Measurements from ENCODE around the gene SPRED2.
A peak's percentile ranks its signal among the peaks of the same experiment; 100 is the strongest.
"Not testable (repeated sequence)": the region's sequence is repeated elsewhere in the genome, so short reads cannot be mapped to it uniquely, and the experiment has no call there.

The SPRED2 gene

DNA sequence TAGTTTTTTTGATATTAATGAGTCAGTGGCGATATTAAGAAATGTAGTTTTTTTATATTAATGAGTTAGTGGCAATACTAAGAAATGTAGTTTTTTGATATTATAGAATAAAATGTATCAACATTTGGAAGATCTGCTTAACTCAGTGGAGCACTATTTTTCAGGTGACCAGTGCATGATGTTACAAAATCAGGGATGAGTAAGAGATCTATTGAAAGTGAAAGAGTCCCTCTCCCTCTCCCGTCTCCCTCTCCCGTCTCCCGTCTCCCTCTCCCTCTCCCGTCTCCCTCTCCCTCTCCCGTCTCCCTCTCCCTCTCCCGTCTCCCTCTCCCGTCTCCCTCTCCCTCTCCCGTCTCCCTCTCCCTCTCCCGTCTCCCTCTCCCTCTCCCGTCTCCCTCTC is 94.5 kb downstream of the SPRED2 start:
- DNase-seq: not testable (repeated sequence)

DNA sequence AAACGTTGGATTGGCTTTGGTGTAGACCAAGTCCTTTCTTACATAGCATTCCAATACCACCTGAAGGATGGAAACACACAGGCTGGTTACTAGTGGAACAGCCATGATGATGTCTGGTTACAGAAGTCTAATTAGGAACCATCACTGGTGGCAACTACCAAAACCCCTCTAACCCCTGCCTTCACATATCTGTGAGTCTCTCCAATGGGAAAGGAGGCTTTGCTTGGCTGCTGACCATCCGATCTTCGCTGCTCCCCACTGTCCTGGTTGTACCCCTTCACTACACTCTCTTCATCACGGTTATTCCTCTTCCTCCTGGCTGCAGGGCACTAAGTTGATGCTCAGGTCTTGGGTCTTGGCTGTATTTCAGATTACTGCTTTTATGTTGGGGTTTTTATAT is 97.7 kb downstream of the SPRED2 start:
- DNase-seq: no peak

DNA sequence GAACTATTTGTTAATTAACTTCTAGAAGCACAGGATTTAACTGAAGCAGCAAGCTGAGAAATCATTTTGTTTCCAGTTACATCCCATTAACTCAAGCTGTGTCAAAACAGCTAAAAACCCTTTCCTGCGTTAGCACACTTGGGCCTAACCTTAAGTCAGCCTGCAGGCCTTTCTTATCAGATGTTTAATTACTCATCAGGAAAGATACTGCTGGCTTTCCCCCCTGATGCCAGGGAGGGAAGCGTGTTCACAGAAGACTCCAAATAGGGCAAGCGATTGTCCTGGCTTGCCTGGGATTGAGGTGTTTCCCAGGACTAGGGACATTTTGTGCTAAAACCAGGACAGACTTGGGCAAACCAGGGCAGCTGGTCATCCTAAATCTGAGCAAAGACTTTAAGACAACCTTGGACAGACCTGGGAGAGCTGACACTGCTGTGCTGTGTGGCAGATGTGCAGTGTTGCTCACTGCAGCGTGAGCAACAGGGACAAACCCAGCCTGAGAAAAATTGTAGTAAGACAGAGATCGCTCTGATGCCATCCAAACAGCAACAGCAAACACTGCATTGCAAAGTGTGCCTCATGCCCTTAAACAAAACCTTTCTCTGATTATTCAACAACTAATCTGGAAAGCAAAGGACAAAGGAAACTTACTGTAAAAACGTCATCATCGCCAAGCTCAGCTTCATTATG is 100.9 kb downstream of the SPRED2 start:
- DNase-seq: no peak

DNA sequence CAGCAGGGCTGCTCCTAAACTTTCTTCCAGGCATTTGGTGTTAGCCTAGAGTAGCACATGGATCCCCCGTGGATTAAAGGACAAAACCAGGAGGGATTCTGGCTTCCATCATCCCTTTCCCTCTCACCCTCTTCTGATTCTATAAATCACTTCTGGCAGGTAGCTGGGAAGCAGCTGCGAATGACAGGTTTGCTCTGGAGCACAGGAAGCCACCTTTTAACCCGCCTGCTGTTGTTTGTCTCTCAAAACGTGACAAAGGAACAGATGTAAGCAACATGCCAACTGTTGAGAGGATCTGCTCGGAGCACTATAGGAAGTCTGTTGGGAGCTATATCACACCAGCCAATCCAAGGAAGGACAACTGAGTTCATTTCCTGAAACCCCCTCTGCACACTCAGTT is 102.9 kb downstream of the SPRED2 start:
- DNase-seq: peak; percentile 62

DNA sequence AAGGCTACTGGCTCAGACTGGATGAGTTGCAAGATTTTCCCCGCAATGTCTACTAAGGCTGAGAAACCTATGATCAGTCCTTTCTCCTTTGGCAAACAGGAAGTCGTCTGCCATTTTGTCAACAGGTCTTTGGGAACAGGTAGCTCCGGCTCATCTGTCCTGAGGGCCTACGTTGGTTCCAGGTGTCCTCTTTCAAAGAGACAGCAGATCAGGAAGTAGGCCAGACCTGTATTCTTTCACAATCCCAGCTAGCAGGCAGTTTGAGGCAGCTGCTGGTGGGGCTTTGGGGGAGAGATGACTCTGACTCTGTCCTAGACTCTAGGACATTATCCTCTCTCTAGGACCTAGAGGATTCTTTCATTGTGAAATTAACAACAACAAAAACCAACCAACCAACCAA is 106.1 kb downstream of the SPRED2 start:
- peak; percentile 80 for DNase-seq

DNA sequence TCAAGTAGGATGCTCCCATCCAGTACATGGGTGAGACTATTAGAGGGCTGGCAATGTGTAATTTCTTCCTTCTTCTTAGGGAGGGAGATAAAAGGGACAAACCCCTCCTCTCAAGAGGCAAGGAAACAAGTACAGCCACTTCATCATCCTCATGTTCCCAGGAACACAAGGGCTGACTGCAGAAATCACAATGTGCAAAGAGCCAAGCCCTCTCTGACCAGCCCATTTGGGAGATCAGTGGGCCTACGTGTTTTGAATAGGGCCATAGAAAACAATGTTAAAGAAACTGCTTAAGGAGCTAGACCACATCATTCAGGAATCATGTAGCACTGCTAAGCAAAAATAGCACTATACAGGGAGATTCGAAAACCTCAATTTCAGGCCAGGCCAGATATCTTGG is 107.3 kb downstream of the SPRED2 start:
- no peak for DNase-seq

DNA sequence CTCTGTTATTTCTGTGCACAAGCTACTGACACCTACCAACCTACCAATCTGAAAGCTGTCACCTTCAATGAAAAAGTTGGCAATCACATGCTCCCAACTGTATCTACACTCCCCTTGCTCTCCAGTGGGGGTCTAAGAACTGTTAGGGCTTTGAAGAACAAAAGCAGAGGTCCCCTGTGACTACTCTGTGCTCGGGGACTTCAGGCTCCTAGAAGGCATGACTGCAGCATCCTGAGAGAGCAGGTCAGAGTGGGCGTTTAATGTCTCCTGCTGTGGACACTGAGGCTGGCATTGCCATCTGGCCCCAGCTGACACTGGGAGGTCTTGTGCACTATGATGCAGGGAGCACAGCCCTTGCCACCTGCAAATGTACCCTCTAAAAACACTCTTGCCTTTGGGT is 111.5 kb downstream of the SPRED2 start:
- no peak for DNase-seq

DNA sequence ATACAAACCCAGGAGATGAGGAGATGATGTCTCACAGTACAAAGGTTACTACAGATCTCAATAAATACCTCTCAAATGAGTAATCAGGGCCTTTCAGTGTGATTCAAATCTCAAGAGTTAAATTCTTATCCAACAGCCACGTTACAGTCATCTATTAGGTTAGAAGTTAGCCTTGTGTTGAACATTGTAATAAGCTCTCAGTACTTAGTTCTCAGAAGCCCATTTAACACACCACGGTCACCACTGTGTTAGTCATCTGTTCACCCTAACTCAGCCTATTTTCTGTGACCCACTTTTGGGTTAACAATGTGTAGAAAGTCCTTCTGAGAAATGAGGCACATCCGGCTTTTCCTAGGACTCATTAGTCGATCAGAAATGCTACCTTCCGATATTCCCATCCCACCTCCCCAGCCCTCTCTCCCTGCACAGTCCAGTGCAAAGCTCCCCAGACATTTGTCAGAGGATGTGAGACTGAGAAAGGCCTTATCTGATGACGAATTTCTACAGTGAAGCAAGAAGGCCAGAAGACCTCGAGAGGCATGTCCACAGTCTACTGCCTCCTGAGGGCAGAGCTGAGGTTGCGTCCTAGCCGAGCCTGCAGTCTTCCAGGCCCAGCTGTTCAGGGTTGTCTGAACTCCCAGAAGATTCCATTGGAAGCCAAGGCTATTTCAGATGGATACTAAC is 112.2 kb downstream of the SPRED2 start:
- DNase-seq: peak; percentile 27

DNA sequence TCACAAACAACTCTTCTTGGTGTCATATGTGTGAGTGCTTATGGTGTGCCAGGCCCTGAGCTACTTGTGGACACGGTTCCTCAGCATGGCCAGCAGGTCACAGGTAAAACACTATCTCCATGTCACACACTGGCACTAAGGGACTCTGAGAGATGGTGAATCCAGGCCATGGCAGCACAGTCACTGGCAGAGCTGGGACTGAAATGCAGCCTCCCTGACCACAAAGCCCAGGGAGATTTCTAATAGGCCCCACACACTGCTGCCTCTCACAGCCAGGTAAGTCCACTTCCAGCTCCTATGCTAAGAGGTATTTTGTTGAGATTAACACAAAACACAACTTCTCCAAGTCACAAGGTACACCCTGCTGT is 112.7 kb downstream of the SPRED2 start:
- no peak for DNase-seq

DNA sequence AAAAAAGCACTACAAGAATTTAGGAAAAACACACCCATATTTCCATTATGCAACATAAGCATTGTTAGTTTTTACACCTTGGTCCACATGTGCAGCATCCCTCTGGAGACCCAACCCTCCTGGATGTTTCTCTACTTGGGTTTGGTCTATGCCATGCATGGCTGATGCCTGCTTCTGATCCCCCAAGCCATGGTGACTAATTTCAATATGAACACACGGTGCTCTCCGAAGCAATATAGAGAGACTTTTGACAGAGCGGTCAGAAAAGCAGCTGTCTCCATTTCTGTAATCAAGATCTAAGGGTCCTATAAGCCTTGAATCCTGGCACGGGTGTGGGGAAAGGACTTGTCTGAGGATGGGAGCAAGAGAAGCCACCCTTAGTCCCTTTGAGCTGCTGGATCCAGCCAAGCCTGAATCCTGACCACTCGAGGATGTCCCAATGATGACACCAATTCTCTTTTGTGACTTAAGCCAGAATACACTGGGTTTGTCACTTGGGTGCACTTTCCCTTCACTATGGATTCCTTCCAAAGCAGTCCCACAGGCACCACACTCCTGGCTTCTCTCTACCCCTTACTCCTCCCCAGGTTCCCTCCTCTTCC is 113.2 kb downstream of the SPRED2 start:
- no peak for DNase-seq

DNA sequence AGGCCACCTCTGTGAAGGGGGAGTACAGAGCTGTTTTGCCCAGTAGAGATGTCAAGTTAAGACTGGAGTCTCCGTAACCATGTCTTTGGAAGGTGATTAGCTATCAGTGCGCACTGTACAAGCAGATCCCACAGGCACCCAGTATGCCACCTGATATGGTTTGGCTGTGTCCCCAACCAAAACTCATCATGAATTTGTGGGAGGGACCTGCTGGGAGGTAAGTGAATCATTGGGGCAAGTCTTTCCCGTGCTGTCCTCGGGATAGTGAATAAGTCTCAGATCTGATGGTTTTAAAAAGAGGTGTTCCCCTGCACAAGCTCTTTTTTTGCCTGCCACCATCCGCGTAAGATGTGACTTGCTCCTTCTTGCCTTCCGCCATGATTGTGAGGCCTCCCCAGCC is 114.6 kb downstream of the SPRED2 start:
- DNase-seq: no peak

DNA sequence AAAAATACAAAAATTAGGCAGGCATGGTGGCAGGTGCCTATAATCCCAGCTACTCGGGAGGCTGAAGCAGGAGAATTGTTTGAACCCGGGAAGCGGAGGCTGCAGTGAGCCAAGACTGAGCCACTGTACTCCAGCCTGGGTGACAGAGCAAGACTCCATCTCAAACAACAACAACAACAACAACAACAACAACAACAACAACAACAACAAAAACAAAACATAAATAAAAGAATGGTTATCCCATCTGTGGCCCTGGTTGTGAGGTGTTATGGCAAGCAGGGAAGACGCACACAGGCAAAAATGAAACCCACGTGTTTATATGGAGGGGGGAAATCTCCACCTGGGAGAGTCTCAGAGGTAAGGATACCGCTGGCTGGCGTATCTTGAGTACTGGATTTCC is 115.0 kb downstream of the SPRED2 start:
- not testable (repeated sequence) for DNase-seq

DNA sequence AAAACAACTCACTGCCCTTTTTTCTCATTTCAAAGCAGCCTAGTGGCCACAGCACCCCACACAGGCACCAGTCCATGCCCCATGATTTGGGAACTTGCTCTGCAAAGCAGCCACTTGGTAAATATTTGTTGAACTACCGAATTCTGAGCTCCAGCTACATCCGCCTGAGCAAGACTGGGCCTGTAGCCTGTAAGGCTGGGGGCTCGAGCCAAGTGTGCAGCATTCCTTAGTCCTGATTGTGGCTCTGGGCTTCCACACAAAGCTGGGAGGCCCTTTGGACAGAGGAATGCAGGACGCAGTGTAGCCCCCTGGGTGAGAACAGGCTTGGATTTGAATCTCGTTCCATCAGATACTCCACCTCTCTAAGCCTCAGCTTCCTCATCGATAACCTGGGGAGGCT is 116.3 kb downstream of the SPRED2 start:
- no peak for DNase-seq

DNA sequence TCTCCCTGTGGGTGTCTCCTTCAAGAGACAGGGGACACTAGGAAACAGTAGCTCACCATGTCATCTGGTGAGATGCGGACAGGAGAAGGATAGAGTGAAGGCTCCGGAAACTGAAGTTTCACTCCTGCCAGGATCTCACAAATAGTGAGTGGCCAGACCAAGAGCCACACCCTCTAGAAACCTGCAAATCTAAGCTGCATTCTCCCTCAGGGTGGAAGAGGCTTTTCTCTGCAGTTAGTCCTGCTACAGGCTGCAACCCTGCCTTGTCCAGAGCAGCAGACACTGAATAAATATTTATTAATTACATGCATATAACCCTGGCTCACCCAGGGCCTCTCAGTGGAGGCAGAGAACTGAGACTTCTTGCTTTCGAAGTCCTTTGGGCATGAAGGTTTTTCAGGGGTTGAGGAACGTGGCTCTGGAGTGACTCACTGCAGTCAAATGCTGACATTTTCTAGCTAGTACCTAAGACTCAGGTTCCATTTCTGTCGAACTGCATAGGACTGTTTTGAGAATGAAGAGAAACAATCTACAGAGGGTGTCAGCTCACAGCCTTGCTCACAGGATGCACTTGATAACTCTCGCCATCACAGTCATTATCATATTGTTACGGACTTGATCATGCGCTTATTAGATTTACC is 117.5 kb downstream of the SPRED2 start:
- no peak for DNase-seq

DNA sequence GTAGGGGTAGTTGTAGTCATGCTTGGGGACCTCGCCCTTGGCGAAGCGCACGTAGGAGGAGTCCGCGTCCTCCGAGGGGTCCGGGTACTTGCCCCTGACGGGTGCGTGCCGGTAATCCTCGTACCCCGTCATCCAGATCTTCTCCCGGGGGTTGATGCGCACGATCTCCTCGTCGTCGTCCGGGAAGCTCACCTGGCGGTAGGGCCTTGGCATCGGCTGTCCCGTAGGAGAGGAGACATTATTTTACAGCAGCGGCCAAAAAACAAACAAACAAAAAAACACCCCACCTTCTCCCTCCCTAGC is 118.5 kb downstream of the SPRED2 start:
- no peak for DNase-seq

DNA sequence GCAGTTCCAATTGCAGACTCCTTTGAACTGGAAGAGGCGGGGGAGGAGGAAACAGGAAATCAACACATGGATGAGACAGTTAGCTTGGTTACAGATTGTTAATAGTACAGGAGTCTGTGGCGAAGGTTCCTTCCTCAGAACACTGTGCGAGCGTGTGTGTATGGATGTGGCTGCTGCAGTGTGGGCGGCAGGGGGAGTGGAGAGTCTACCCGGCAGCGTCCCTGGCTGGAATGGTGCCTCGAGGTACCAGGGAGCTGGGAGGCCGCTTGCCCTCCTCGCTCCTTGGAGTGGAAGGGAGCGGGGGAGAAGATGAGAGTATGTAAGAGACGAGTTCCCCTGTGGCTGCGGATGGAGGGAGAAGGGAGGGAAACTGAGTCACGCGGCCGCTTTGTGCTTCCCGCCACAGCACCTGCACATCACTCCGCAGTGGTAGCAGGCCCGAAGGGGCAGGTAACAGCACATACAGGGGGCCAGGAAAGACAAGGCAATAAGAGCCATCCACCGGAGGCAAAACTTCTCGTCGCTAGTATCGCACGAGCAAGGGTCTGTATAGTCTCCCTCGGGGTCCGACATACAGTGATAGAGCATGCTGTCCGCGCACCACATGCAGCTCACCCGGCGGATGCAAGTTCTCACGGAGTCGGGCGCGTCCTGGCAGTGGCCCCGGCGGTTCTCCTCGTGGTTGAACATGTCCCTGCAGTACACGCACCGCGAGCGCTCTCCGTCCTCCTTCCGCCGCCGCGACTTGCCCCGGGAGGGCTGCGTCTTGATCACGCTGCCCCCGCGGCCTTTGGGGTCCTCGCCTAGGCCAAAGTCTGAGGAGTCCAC is 119.1 kb downstream of the SPRED2 start:
- DNase-seq: no peak

DNA sequence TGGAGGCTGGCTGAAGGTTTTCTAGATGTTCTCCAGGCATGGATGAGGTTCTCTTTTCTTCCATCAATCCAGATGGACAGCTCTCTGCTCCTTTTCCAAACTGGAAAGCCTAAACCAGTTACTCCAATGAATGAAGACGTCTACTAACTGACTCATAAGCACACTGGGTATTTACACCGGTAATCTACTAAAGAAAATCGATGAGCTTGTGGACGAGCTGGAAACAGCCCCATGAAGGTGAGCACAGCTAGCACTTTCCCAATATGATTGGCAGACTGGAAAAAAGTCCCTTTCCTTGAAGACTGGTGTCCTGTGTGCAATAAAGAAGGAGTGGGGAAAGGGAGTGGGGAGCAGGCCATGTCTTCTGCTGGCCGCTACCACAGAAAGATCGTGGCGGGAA is 120.8 kb downstream of the SPRED2 start:
- no peak for DNase-seq

DNA sequence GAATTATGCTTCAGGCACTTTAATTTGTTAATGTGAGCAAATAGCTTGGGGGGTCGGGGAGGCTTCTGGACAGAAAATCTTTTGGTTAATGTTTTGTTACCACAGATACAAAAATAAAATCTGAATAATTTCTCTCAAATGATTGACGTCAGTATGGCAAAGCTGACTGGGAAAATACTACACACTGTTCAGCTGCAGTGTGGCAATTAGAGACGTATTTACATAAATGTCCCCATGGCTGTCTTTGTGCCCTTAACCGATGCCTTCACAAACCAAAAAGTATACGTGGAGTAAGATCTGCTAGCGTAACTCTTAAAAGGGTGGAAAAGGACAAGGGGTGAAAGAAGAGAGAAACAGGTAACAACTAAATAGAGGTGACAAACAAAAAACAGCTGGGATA is 121.3 kb downstream of the SPRED2 start:
- no peak for DNase-seq

DNA sequence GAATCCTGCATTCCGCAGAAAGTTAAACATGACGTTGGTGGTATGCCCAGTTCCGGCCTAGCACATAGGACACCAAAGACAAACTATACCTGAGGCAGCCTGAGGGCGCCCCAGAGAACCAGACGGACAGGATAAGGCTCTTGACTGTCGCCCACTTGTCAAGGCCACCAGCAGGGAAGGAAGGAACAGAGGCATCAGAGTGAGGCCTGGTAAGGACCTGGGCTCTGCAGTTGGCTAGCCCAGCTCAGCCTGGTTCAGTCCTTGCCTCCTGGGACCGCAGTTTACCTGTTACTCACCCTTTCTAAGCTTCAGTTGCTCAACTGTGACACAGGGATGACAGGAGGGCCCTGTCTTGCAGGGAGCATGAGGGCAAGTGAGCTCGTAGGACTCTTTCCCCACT is 122.7 kb downstream of the SPRED2 start:
- peak; percentile 18 for DNase-seq

DNA sequence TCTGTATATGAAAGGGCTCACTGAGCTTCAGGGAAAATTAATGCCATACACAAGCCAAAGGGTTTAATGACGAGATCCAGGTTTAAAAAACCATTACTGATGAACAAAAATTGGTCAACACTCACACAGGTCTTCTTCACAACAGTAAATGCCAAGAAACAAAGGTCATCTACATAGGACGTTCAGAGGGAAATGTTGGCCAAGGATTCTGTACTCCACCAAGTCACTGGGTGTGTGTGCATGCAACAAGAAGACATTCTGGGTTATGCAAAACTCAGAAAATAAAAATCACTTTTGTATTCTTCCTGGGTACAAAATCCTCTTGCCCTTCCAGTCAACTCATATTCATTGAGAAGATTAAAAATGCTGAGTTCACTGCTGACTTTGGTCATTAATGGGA is 126.5 kb downstream of the SPRED2 start:
- no peak for DNase-seq

DNA sequence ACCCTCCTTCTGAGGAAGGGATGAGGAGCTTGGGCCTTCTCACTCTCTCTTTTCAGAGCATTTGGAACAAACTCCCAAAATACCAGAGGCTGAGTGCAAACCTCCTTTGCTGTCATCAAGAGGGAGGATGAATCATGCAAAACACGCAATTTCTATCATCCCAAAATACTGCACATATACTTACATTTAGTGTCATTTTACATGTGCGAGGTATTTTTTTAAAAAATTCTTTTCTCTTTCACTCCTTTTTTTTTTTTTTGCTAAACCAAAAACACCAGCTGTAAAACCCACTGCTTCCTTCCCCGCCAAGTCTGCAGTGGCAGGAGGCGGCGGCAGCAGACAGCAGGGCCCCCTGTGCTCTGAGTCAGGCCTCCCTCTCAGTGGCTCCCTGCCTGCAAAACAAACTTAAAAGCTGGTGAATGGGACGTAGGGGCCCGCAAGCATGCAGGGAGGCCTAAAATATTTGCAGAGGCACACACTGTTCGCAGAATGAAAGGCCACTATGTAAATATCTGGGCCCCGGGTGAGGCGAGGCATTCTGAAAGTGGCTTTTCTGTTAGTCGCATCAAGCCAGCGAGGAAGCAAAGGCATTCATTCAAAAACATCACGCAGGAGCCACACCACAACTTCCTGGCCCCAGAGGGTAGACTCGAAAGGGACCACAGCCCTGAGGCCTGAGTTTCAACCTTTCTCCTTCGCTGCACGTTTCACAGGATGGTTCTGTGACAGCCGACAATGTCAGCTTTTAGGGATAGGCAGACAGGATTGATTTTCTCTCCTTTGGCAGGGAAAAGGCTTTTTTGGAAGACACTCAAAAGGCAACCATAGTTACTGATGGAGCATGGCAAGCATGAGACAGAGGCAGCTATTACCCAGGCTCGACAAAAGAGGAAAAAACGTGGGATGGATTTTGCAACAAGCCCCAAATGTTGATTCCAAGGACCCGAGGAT is 131.4 kb downstream of the SPRED2 start:
- DNase-seq: peak; percentile 35

DNA sequence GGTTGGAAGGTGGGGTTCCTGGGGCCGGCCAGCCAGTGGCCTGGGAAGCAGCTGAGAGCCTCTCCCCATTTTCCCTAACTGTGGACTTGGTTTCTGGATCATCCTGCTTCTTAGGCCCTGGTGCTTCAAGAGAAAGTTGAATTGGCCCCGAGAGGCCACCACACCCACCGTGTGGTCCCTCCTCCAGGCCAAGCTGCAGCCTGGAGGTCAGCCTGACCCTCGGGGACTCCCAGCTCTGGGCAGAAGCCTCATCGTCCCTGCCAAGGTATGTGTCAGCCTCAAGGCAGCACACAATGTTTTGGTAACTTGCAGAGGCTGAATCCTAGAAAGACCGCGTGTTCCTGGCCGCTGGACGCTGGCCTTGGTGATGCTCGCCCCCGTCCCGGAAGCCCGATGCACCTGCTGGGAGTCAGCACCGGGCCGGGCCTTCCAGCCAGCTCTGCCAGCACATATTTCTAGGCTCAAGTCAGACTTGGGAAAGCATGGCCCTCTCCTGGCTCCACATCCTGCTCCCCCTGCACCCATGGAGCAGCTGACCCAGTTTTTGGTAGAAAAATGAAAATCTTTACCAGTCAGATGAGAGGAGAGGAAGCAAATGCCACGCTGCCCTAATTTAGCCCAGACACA is 132.2 kb downstream of the SPRED2 start:
- no peak for DNase-seq
